ENCODE results near the gene CHURC1. TPM values are rescaled to one million over a fixed set of nuclear protein-coding genes. Genes with fewer than 3 reads are reported as not detected.

Gene CHURC1
- total RNA-seq, 1 donor from 2014 or later, result 40.0 TPM

DNA sequence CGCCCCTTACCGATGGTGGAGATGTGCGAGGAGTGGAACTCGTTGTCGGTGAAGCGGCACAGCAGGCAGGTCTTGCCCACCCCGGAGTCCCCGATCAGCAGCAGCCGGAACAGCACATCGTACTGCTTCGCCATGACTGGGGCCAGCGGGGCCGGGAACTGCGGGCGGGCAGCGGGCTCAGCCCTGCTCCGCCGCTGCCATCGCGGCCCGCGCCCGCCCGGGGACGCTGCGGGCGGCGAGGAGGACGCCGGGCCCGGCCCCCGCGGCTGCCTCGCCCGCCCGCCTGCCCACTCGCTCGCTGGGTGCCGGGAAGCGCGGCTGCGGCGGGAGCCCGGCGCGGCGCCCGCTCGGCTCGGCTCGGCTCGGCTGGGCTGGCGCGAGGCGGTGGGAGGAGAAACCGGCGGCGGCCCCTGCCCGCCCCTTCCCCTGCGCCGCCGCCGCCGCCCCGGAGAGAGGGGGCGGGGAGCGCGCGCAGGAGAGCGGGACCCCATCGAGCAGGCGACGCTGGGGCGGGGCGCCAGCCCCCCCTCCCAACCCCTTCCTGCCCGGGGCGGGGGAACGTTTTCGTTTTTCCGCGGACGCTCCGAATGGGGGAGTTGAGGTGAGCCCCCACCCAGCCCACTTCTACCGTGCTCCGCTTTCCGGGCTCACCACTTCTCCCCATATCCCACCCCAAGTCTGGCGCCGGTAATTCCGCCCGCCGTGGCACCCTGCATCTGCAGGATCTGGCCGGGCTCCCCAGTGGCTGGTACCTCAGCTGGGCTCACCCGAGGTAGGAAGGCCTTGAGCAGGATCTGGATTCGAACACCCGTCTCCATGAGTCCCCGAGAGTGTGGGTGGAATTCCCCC lies 57.9 kb downstream of the CHURC1 start, which contains the start of gene RAB15:
RAB15 (minus strand) TSS at position 394 of the 849 bp plus-strand sequence; CDS start at position 134, 260 bp downstream.
- Mint-ChIP-seq H3K36me3 (peaks cover 8% of the 10 kb centered on the region), H3K27ac (peak within 1 kb of the TSS; percentile 65), H3K27me3 (no peaks in the 10 kb centered on the region), H3K9me3 (no peaks in the 10 kb centered on the region), H3K4me1 (ENCODE audit: unreplicated experiment) (peaks cover 16% of the 10 kb centered on the region), H3K4me3 (peak within 1 kb of the TSS; percentile 87)
- no peak for DNase-seq (ENCODE audit: extremely low spot score, unreplicated experiment)
- TF ChIP-seq, protein P1, sequence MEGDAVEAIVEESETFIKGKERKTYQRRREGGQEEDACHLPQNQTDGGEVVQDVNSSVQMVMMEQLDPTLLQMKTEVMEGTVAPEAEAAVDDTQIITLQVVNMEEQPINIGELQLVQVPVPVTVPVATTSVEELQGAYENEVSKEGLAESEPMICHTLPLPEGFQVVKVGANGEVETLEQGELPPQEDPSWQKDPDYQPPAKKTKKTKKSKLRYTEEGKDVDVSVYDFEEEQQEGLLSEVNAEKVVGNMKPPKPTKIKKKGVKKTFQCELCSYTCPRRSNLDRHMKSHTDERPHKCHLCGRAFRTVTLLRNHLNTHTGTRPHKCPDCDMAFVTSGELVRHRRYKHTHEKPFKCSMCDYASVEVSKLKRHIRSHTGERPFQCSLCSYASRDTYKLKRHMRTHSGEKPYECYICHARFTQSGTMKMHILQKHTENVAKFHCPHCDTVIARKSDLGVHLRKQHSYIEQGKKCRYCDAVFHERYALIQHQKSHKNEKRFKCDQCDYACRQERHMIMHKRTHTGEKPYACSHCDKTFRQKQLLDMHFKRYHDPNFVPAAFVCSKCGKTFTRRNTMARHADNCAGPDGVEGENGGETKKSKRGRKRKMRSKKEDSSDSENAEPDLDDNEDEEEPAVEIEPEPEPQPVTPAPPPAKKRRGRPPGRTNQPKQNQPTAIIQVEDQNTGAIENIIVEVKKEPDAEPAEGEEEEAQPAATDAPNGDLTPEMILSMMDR (conservative IDR thresholded peaks at IDR 0.05), result no peak

DNA sequence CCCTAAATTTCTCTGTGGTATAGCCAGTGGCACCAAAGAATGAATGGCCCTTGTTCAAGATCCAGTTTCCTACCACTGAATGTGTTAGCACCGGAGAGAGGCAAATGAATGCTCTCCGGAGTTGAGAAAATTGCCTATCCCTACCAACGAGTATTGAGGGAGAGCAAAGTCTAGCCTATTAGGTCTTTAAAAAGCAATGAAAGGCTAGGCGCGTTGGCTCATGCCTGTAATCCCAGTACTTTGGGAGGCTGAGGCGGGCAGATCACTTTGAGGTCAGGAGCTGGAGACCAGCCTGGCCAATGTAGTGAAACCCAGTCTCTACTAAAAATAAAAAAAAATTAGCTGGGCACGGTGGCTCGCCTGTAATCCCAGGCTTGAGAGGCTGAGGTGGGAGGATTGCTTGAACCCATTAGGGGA lies 58.8 kb downstream of the CHURC1 start:
- H3K4me3 Mint-ChIP-seq, result peak overlapping the region; percentile 87
- H3K9me3 Mint-ChIP-seq, result no peaks in the 10 kb centered on the region
- TF ChIP-seq, protein P1 (conservative IDR thresholded peaks at IDR 0.05), result no peak
- peak overlapping the region; percentile 56 for H3K27ac Mint-ChIP-seq
- DNase-seq (ENCODE audit: extremely low spot score, unreplicated experiment), result no peak
- H3K36me3 Mint-ChIP-seq, result peaks cover 5% of the 10 kb centered on the region
- peaks cover 1% of the 10 kb centered on the region for H3K27me3 Mint-ChIP-seq
- peaks cover 10% of the 10 kb centered on the region for H3K4me1 Mint-ChIP-seq (ENCODE audit: unreplicated experiment)

DNA sequence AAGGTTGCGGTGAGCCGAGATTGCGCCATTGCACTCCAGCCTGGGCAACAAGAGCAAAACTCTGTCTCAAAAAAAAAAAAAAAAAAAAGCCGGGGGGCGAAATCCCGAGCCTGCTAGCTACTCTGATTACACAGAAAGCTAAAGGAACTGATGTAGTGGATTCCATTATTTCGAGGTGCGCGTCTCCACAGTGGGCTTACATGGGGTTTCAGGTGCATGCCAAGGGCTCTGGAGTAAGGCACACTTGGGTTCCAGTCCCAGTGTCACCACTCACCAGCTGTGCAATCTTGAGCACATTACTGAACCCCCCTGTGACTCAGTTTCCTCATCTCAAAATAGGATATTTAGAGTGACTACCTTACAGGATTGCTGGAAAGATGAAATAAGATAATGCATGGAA lies 59.6 kb downstream of the CHURC1 start:
- DNase-seq (ENCODE audit: extremely low spot score, unreplicated experiment), result no peak
- H3K27me3 Mint-ChIP-seq, result peaks cover 6% of the 10 kb centered on the region
- no peak overlapping the region for H3K4me3 Mint-ChIP-seq
- H3K9me3 Mint-ChIP-seq, result no peaks in the 10 kb centered on the region
- H3K4me1 Mint-ChIP-seq (ENCODE audit: unreplicated experiment), result peaks cover 8% of the 10 kb centered on the region
- no peaks in the 10 kb centered on the region for H3K36me3 Mint-ChIP-seq
- TF ChIP-seq, protein P1 (conservative IDR thresholded peaks at IDR 0.05), result no peak
- no peak overlapping the region for H3K27ac Mint-ChIP-seq

DNA sequence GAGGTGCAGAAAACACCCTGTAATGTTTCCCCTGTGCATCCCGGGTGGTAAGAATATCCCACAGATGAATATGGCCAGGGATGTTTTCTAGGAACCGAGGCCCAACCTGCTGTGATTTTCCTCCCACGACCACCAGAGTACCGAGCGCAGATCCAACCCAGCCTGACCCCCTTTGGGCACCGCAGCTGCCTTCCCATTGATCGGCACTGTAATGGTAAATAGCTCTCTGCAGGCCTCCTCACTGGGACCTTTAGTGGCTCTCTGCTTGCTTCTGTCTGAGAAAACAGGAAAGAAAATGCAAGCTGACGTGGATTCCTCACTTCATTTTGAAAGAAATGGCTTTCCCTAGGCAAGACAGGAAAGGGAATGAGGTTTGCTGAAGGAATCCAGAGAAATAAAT lies 60.3 kb downstream of the CHURC1 start:
- DNase-seq (ENCODE audit: extremely low spot score, unreplicated experiment), result no peak
- Mint-ChIP-seq H3K36me3 (no peaks in the 10 kb centered on the region), H3K27ac (no peak overlapping the region), H3K27me3 (peaks cover 6% of the 10 kb centered on the region), H3K4me1 (ENCODE audit: unreplicated experiment) (peaks cover 13% of the 10 kb centered on the region), H3K9me3 (no peaks in the 10 kb centered on the region), H3K4me3 (peak overlapping the region; percentile 72)
- TF ChIP-seq, protein P1 (conservative IDR thresholded peaks at IDR 0.05), result no peak

DNA sequence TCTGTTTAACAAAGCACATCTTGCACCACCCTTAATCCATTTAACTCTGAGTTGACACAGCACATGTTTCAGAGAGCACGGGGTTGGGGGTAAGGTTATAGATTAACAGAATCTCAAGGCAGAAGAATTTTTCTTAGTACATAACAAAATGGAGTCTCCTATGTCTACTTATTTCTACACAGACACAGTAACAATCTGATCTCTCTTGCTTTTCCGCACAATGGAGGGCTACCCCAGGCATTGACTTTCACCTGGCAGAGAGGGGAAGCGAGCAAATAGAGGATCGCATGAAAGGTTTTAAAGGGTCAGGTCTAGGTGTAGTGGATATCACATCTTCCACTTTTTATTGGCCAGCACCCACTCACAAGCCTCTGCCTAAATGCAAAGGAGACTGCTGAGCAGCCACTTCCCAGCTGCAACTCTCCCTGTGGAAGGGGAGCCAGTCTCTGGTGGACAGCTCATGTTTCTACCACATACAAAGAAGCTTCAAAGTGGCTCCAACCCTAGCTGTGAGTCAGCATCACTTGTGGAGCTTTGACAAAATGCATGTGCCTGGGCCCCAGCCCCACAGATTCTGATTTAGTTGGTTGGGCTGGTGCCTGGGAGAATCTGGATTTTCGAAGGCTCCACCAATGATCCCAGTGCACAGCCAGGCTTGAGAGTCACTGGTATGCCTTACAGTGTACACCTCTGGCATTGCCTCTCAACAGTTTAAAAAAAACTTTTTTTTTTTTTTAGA lies 65.2 kb downstream of the CHURC1 start:
- H3K36me3 Mint-ChIP-seq, result no peaks in the 10 kb centered on the region
- H3K9me3 Mint-ChIP-seq, result no peaks in the 10 kb centered on the region
- peak overlapping the region; percentile 46 for H3K4me3 Mint-ChIP-seq
- peaks cover 10% of the 10 kb centered on the region for H3K27me3 Mint-ChIP-seq
- peaks cover 19% of the 10 kb centered on the region for H3K4me1 Mint-ChIP-seq (ENCODE audit: unreplicated experiment)
- DNase-seq (ENCODE audit: extremely low spot score, unreplicated experiment), result no peak
- TF ChIP-seq, protein P1 (conservative IDR thresholded peaks at IDR 0.05), result no peak
- H3K27ac Mint-ChIP-seq, result peak overlapping the region; percentile 88
